Vagina (tissue), 2 donors: ENCODE measurements around the gene HINT3.

ENCODE experiments used
- POLR2A ChIP-seq, 2 donors: fragments of 450-650 bp; IDR thresholded peaks; one replicate each; pipeline ENCODE4 v1.6.1; 2017; ENCODE audit warnings: antibody characterized with exemption in 2 of 2, mild to moderate bottlenecking in 2 of 2, moderate library complexity in 2 of 2
- TF ChIP-seq, protein P1 (sequence below), 3 experiments: fragments of 450-650 bp in 2 of 3; fragments of 200-600 bp in 1 of 3; sonication (generic) in 1 of 3; IDR thresholded peaks; one replicate each; pipeline ENCODE4 v1.5.1; 2017 to 2019; ENCODE audit warnings: antibody characterized with exemption in 3 of 3, mild to moderate bottlenecking in 2 of 3, moderate library complexity in 2 of 3

DNA sequence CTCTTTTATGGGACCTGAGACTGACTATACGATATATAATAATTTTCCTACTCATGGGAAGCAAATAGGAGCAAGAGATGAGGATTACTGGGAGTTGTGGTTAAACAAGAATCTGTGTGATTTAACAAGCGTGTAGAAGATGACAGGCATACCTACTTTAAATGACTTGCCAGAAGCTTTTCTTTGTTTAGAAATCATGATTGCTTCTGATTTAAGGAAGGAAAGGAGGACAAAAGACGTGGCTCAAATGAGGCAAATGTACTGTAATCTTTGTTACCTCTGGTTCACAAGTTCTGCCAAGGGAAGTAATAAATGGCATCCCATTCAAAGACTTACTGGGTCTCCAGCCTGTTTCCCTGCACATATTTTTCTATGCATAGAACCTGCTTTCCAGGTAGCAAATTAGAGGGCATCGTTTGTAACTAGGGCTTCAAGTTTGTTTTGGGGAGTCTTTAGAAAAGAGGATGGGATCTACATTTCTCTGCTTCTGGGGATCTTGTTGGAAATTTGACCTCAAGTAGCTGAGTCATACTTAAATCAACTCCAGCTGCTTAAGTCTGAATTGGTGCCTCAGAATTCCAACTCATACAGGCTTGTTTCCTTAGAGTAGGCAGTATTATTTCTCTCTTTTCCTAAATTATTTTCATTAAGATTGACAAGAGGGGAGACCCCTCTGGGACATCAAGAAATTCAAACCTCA lies 26.8 kb downstream of the HINT3 start:
- TF ChIP-seq POLR2A (IDR thresholded peaks at IDR 0.05): no peak
- TF ChIP-seq, protein P1, sequence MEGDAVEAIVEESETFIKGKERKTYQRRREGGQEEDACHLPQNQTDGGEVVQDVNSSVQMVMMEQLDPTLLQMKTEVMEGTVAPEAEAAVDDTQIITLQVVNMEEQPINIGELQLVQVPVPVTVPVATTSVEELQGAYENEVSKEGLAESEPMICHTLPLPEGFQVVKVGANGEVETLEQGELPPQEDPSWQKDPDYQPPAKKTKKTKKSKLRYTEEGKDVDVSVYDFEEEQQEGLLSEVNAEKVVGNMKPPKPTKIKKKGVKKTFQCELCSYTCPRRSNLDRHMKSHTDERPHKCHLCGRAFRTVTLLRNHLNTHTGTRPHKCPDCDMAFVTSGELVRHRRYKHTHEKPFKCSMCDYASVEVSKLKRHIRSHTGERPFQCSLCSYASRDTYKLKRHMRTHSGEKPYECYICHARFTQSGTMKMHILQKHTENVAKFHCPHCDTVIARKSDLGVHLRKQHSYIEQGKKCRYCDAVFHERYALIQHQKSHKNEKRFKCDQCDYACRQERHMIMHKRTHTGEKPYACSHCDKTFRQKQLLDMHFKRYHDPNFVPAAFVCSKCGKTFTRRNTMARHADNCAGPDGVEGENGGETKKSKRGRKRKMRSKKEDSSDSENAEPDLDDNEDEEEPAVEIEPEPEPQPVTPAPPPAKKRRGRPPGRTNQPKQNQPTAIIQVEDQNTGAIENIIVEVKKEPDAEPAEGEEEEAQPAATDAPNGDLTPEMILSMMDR (IDR thresholded peaks at IDR 0.05): no peak
